GM12801 (cell line): ENCODE measurements around the gene MPL.

Experiments
- TF ChIP-seq, protein P1 (sequence below): IDR thresholded peaks from one replicate; pipeline ENCODE4 v1.5.1; 2011; ENCODE audit warnings: control low read depth; ENCODE audit not compliant: insufficient read length; ENCODE audit errors: extremely low read depth

Gene MPL

DNA sequence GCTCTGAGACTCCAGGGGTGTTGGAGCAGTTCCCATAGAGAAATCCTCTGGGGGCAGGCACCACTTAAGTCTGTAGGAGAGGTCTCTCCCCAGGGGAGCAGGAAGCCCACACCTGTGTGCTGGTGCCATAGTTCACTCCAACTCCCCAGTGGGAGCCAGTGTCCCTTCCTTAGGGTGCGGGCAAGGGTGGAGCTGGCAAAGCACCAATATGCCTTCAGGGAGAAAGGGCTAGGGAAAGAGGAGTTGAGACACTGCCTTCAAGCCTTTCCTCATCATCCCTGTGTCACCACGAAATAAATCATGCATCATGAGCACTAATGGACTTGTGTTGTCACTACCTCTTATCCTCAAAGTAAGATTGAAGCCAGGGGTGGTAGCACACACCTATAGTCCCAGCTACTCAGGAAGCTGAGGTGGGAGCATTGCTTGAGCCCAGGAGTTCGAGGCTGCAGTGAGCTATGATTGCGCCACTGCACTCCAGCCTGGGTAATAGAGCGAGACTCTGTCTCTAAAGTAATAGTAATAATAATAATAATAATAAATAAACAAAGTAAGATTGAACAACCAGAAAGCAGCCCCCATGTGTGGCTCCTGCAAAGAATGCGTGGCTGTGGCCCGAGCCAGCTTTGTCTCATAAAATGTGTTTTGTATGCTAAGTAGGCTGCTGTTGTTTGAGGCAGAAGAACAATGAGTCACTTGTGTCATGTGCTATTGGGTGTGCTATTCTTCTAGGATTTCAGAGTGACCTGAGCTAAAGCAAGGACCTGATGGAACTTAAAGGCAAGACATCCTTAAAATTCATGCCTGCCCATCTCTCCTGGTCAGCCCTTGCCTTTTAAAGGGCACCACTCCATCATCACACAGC, 43.5 kb upstream of the MPL start:
- TF ChIP-seq, protein P1, sequence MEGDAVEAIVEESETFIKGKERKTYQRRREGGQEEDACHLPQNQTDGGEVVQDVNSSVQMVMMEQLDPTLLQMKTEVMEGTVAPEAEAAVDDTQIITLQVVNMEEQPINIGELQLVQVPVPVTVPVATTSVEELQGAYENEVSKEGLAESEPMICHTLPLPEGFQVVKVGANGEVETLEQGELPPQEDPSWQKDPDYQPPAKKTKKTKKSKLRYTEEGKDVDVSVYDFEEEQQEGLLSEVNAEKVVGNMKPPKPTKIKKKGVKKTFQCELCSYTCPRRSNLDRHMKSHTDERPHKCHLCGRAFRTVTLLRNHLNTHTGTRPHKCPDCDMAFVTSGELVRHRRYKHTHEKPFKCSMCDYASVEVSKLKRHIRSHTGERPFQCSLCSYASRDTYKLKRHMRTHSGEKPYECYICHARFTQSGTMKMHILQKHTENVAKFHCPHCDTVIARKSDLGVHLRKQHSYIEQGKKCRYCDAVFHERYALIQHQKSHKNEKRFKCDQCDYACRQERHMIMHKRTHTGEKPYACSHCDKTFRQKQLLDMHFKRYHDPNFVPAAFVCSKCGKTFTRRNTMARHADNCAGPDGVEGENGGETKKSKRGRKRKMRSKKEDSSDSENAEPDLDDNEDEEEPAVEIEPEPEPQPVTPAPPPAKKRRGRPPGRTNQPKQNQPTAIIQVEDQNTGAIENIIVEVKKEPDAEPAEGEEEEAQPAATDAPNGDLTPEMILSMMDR: no peak

DNA sequence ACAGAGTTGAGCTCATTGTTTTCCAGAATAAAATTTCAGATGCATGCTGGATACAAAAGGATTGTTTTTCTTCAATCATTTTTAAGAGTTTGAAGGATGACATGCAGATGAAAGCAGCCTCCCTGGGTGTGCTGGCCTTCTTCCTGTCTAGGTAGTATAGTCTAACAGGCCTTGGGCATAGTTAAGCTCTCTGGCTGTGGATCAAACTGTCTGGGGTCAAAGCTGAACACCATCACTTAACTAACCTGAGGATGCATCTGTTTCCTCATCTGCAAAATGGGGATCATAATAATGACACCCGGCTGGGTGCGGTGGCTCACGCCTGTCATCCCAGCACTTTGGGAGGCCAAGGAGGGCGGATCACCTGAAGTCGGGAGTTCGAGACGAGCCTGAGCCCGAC, 42.9 kb upstream of the MPL start:
- TF ChIP-seq, protein P1: no peak

- TF ChIP-seq, protein P1: no peak
These were observed 41.4 kb upstream of the MPL start for GRCh38 chr1:43296207-43296606.

DNA sequence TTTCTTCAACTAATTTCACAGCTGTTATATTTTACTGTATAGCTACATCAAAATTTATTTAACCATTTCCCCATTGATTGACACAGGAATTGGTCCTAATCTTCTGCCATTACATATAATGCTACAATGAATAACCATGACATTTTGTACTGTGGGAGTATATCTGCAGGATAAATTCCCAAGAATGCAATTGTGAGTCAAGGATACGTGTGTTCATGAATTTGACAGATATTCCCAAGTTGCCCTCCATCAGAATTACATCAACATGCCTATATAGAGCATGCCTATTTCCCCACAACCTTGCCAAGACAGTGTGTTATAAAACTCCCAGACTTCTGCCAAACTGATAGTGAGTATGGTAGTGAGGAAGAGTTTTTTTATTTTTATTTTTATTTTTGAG, 39.6 kb upstream of the MPL start:
- TF ChIP-seq, protein P1: no peak

DNA sequence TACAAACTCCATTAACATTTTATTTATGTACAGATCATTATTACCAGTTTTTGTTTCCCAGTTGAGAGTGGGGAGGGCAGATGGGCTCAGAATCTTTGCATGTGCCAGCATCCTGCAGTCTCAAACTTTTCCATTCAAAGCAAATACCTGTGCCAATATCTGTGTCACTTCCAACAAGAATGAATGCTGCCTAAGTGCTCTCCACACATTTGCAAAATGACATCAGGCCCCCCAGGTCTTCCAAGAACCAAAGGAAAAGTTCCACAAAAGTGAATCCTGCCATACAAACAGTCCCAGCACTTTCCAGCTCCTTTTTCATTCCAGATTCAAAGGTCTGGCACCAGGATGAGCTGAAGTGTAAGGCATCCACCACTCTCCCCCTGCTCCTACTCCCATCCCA, 38.5 kb upstream of the MPL start:
- TF ChIP-seq, protein P1: no peak

DNA sequence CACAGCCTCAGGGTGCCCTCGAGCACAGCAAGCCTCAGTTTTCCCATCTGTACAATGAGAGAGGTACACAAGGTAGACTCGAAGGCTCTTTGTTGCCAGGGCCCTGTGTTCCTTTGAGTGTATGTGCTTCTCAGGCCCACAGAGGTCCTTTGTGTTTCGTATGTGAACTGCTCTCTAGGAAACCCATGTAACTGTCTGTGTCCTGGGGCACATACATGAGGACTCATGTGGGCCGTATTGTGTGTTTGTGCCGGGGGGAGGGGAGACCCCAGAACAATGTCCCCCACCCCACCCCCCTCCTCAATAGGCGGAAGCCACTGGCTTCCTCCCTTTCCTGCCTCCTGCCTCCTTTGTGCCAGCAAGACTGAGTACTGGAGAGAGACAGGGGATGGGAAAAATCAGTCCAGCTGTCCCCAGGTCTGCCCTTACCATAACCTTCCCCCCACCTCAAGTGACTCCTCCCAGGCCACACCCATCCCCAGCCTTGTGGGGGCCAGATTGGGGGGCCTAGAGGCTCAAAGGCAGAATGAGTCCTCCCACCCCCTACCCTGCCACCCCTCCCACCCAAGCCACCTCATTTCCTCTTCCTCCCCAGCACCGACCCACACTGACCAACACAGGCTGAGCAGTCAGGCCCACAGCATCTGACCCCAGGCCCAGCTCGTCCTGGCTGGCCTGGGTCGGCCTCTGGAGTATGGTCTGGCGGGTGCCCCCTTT, 37.1 kb upstream of the MPL start, which contains the start of gene TIE1:
TSS of gene TIE1 (plus strand) at position 605 of the 717 bp plus-strand sequence. CDS start at position 695, 90 bp downstream.
- TF ChIP-seq, protein P1: no peak

DNA sequence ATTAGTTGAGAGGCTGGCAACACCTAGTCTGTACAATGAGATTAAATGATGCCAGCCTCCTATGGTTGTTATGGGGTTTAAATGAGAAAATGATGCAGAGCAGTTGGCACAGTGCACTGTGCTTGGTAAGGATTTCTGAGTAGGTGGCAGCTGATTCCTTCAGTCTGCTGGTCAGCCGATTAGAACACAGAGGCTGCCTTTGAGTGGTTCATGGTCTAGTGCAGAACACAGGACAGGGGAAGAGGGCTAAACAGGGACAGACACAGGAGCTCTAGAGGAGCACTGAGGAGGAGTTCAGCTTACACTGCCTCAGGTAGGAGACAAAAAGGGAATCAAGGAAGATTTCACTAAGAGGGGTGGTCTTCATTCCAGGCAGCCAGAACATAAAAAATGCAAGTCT, 35.4 kb upstream of the MPL start:
- TF ChIP-seq, protein P1: no peak
